Measurements from ENCODE around the gene TAGLN. TPM values are rescaled to one million over a fixed set of nuclear protein-coding genes. Genes with fewer than 3 reads are reported as not detected.

The TAGLN gene
- total RNA-seq, 1 donor: 3,614 TPM

DNA sequence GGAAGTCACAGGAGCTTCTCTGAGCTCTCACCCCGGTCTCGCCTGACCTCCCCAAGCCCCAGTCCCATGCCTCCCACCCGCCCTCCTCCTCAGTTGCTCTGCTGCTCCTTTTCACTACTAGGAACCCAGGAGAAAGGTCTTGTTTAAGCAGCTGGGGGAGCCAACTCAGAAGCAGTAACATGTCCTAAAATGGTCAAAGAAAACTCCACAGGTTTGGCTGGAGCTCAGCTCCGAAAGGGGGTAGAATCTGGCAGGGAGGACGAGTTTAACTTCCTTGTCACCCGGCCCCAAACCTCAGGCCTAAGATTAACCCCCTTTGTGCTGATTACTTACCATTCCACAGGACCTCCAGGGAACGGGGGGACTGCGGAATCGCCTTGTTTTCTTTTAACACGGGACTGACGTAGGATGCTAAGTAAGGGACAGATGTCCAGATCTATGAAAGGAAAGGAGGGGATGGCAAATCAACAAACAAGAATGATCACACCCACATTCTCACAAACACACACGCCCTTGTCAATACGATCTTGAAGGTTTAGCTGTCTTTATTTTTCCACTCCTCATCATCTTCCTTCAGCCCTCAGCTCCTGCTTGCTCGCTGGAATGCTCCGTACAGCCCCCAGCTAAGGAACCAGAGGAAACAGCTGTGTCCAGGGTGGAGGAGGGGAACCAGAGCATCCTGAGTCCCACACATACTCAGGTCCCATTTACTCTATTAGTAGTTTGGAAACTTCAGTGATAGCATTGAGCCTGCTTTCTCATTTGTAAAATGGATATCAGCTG lies 19.2 kb downstream of the TAGLN start:
- Histone ChIP-seq H3K4me1 (ENCODE audit: insufficient read depth, low read length) (peaks cover 68% of the 10 kb centered on the region), H3K27me3 (ENCODE audit: insufficient read depth, low read length) (no peaks in the 10 kb centered on the region), H4K20me1 (ENCODE audit: insufficient read depth, low read length) (no peaks in the 10 kb centered on the region), H2AFZ (ENCODE audit: low read length) (no peak overlapping the region), H3K9me3 (ENCODE audit: low read depth, low read length) (no peaks in the 10 kb centered on the region), H3K4me2 (ENCODE audit: insufficient read depth, low read length) (peak overlapping the region; percentile 46), H3K4me3 (ENCODE audit: insufficient read depth, low read length) (no peak overlapping the region), H3K79me2 (ENCODE audit: insufficient read depth, low read length) (peaks cover 3% of the 10 kb centered on the region), H3K27ac (ENCODE audit: low read depth, low read length) (peak overlapping the region; percentile 83), H3K36me3 (ENCODE audit: insufficient read depth, low read length) (peaks cover 37% of the 10 kb centered on the region)
- TF ChIP-seq, protein P1, sequence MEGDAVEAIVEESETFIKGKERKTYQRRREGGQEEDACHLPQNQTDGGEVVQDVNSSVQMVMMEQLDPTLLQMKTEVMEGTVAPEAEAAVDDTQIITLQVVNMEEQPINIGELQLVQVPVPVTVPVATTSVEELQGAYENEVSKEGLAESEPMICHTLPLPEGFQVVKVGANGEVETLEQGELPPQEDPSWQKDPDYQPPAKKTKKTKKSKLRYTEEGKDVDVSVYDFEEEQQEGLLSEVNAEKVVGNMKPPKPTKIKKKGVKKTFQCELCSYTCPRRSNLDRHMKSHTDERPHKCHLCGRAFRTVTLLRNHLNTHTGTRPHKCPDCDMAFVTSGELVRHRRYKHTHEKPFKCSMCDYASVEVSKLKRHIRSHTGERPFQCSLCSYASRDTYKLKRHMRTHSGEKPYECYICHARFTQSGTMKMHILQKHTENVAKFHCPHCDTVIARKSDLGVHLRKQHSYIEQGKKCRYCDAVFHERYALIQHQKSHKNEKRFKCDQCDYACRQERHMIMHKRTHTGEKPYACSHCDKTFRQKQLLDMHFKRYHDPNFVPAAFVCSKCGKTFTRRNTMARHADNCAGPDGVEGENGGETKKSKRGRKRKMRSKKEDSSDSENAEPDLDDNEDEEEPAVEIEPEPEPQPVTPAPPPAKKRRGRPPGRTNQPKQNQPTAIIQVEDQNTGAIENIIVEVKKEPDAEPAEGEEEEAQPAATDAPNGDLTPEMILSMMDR (IDR thresholded peaks at IDR 0.05; ENCODE audit: extremely low read depth, low read depth, low read length): no peak
- peak; percentile 73 for DNase-seq (ENCODE audit: insufficient read length, low spot score, missing footprints)

DNA sequence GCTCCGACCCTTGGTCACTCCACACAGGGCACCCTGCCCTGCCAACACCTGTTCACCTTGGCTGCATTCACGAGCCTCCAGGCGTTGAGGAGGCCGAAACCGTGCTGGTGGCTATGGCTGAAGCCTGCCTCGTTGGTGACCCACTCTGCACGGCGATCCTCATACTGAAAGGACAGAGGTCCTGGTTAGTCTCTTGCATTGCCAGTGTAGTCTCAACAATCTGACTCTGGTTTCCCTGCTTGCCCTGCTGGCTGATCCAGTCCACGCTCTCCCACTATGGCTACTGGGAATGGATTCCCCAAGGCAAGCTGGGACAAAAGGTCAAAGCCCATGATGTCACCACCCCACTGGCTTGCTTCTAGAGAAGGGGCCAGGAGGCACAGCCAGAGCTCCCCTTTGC lies 19.8 kb downstream of the TAGLN start:
- H3K79me2 ChIP-seq (ENCODE audit: insufficient read depth, low read length): peaks cover 3% of the 10 kb centered on the region
- H2AFZ ChIP-seq (ENCODE audit: low read length): no peak overlapping the region
- H3K4me2 ChIP-seq (ENCODE audit: insufficient read depth, low read length): peak overlapping the region; percentile 46
- no peak for DNase-seq (ENCODE audit: insufficient read length, low spot score, missing footprints)
- peak overlapping the region; percentile 83 for H3K27ac ChIP-seq (ENCODE audit: low read depth, low read length)
- no peak overlapping the region for H3K4me3 ChIP-seq (ENCODE audit: insufficient read depth, low read length)
- no peaks in the 10 kb centered on the region for H3K27me3 ChIP-seq (ENCODE audit: insufficient read depth, low read length)
- H3K4me1 ChIP-seq (ENCODE audit: insufficient read depth, low read length): peaks cover 68% of the 10 kb centered on the region
- no peaks in the 10 kb centered on the region for H4K20me1 ChIP-seq (ENCODE audit: insufficient read depth, low read length)
- no peaks in the 10 kb centered on the region for H3K9me3 ChIP-seq (ENCODE audit: low read depth, low read length)
- TF ChIP-seq, protein P1 (IDR thresholded peaks at IDR 0.05; ENCODE audit: extremely low read depth, low read depth, low read length): no peak
- H3K36me3 ChIP-seq (ENCODE audit: insufficient read depth, low read length): peaks cover 39% of the 10 kb centered on the region

DNA sequence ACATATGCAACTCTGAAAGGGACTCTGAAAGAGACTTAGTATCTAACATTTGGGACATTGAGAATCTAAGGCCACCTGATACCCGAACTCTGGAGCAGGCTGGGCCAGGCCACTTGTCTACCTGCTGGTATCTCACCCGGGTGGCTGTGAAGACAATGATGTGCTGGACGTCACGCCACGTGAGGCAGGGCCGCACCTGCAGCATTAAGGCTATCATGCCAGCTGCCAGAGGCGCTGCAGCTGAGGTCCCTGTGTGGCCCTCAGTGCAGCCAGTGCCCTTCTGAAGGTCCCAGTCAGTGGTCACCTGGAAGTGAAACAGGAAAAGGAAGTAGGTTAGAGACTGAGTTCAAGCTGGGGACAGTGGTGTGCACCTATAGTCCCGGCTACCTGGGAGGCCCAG lies 20.3 kb downstream of the TAGLN start:
- DNase-seq (ENCODE audit: insufficient read length, low spot score, missing footprints): no peak
- peak overlapping the region; percentile 83 for H3K27ac ChIP-seq (ENCODE audit: low read depth, low read length)
- TF ChIP-seq, protein P1 (IDR thresholded peaks at IDR 0.05; ENCODE audit: extremely low read depth, low read depth, low read length): no peak
- H3K4me2 ChIP-seq (ENCODE audit: insufficient read depth, low read length): no peak overlapping the region
- no peak overlapping the region for H3K4me3 ChIP-seq (ENCODE audit: insufficient read depth, low read length)
- H3K4me1 ChIP-seq (ENCODE audit: insufficient read depth, low read length): peaks cover 68% of the 10 kb centered on the region
- peaks cover 39% of the 10 kb centered on the region for H3K36me3 ChIP-seq (ENCODE audit: insufficient read depth, low read length)
- H3K9me3 ChIP-seq (ENCODE audit: low read depth, low read length): no peaks in the 10 kb centered on the region
- no peak overlapping the region for H2AFZ ChIP-seq (ENCODE audit: low read length)
- H3K79me2 ChIP-seq (ENCODE audit: insufficient read depth, low read length): peaks cover 3% of the 10 kb centered on the region
- no peaks in the 10 kb centered on the region for H3K27me3 ChIP-seq (ENCODE audit: insufficient read depth, low read length)
- H4K20me1 ChIP-seq (ENCODE audit: insufficient read depth, low read length): no peaks in the 10 kb centered on the region

DNA sequence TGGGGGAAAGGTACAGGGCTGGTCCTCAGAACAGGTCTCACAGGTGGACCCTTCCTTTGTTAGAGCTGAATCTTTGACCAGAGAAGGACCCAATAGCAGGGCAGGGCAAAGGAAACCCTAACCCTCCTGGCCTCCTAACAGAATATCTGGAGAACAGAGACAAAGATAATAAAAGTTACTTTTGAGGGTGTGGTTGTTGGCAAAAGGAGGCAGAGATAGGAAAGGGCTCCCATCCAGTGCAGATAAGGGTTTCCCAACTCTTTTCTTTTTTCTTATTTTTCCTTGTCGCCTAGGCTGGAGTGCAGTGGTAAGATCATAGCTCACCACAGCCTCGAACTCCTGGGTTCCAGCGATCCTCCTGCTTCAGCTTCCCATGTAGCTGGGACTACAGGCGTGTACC lies 20.8 kb downstream of the TAGLN start:
- H2AFZ ChIP-seq (ENCODE audit: low read length): no peak overlapping the region
- H3K79me2 ChIP-seq (ENCODE audit: insufficient read depth, low read length): peaks cover 3% of the 10 kb centered on the region
- peak overlapping the region; percentile 21 for H3K27ac ChIP-seq (ENCODE audit: low read depth, low read length)
- H3K4me3 ChIP-seq (ENCODE audit: insufficient read depth, low read length): no peak overlapping the region
- TF ChIP-seq, protein P1 (IDR thresholded peaks at IDR 0.05; ENCODE audit: extremely low read depth, low read depth, low read length): no peak
- peaks cover 68% of the 10 kb centered on the region for H3K4me1 ChIP-seq (ENCODE audit: insufficient read depth, low read length)
- no peak overlapping the region for H3K4me2 ChIP-seq (ENCODE audit: insufficient read depth, low read length)
- H3K36me3 ChIP-seq (ENCODE audit: insufficient read depth, low read length): peaks cover 39% of the 10 kb centered on the region
- no peaks in the 10 kb centered on the region for H3K9me3 ChIP-seq (ENCODE audit: low read depth, low read length)
- no peaks in the 10 kb centered on the region for H4K20me1 ChIP-seq (ENCODE audit: insufficient read depth, low read length)
- H3K27me3 ChIP-seq (ENCODE audit: insufficient read depth, low read length): no peaks in the 10 kb centered on the region
- no peak for DNase-seq (ENCODE audit: insufficient read length, low spot score, missing footprints)

All from osteoblast (primary cell).